ENCODE data around the gene R3HDM4.
A peak's percentile ranks its signal among the peaks of the same experiment; 100 is the strongest.
"Not testable (repeated sequence)": the region's sequence is repeated elsewhere in the genome, so short reads cannot be mapped to it uniquely, and the experiment has no call there.

R3HDM4 gene

GRCh38 chr19:913080-913748 lies at the start of gene R3HDM4:
Gene R3HDM4, minus strand, starts transcription at chr19:913219. Its CDS starts 62 bp downstream, at chr19:913157.
- DNase-seq (ENCODE audit: low spot score) = peak; percentile 94

DNA sequence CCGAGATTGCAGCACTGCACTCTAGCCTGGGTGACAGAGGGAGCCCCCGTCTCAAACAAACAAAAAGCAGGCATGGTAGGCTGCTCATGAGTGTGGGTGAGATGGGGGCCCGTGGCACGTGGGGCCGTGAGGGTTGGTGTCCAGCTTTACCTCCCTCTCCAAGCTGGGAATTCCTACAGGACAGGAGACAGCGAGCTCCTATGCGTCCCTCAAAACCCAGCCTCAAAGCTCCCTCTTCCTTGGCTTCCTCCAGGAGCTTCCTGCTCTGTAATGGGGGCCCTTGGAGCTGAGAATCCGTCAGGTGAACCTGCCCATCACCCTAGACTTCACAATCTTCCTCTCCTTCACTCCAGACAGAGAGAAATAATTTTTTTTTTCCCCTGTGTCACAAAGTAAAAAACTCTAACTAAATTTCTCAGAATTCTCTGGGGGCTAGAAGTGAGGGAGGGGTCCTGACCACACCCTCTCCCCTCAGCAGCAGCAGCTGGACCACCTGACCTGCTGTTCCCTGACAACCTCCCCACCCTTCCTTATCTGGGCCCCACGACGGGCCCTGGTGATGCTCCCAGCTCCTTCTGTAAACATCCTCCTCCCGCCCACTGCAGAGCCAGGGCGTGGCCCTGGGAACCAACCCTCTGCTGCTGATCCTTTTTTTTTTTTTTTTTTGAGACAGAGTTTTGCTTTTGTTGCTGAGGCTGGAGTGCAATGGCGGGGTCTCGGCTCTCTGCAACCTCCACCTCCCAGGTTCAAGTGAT lies 49.0 kb upstream of the R3HDM4 start:
- DNase-seq (ENCODE audit: low spot score) = no peak

DNA sequence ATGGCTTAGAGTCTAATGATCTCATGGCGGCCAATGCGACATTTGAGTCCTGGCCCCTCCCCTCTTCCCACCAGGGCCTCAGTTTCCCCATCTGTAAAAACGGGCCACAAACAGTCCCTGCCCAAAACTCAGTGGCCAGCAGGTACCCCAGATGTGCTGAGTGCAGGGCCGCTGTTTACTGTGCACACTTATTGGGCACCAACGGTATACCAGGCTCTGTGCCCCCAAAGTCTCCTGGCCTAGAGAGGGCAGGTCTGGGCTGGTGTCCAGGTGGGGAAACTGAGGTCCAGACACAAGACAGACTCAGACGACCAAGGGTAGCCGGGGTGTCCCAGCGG lies 47.6 kb upstream of the R3HDM4 start:
- no peak for DNase-seq (ENCODE audit: low spot score)

DNA sequence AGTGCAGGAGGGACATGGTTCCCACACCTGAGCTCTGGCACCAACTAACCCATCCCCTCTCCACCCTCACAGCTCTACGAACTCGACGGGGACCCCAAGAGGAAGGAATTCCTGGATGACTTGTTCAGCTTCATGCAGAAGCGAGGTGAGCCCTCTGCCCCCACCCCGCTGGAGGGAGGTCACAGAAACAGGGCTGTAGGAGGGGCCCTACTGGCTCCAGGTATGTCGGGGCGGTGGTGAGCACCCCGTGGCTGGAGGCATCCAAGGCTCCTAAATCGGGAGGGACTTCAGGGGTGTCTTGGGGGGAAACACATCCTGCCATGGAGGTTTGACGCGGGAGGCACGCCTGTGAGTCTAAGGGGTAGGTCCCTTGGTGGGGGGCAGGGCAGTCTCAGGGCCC lies 47.0 kb upstream of the R3HDM4 start:
- DNase-seq (ENCODE audit: low spot score) = peak; percentile 65

- DNase-seq (ENCODE audit: low spot score) = no peak
Observed at GRCh38 chr19:958967-959855, 46.2 kb upstream of the R3HDM4 start.

GRCh38 chr19:957578-957977 lies 44.6 kb upstream of the R3HDM4 start:
- not testable (repeated sequence) for DNase-seq (ENCODE audit: low spot score)

- DNase-seq (ENCODE audit: low spot score) = peak; percentile 78
Observed at GRCh38 chr19:956766-957440, 43.9 kb upstream of the R3HDM4 start.

DNA sequence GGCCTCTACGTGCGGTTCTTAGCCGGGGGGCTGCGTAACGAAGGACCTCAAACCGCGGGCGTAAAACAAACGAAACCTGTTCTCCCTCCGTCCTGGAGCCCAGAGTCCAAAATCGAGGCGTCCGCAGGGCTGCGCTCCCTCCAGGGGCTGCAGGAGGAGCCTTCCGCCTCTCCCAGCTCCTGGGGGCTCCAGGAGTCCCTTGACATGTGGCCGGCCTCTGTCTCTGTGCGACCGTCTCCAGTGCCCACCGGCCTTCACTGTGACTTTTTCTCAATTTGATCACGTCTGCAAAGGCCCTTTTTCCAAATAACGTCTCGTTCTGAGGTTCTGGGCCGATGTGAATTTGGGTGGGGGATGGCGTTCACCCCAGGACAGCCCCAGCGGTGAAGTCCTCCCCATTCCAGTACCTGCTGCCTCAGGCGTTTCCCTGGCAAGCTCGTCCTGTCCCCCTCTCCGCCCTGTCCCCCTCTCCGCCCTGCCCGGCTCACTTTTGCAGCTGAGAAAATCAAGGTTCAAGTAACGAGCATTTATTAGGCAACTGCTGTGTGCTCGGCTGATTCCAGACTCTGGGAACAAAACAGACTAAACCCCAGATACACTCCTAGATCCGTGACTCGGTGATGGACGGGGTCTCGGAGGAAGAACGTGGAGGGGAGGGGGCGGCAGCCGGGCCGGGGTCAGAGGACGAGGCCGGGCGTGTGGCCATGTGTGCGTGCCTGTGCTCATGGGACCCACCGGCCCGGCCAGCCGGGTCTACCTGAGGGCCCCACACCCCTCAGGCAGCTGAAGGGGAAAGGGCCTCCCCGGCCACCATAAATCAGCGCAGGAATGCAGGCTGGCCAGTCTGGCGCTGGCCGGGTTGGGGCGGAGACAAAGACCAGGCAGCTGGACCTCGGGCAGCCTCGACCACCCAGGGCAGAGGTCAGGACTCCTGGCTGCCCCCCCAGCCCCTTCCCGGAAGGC lies 43.1 kb upstream of the R3HDM4 start:
- DNase-seq (ENCODE audit: low spot score) = peak; percentile 75

DNA sequence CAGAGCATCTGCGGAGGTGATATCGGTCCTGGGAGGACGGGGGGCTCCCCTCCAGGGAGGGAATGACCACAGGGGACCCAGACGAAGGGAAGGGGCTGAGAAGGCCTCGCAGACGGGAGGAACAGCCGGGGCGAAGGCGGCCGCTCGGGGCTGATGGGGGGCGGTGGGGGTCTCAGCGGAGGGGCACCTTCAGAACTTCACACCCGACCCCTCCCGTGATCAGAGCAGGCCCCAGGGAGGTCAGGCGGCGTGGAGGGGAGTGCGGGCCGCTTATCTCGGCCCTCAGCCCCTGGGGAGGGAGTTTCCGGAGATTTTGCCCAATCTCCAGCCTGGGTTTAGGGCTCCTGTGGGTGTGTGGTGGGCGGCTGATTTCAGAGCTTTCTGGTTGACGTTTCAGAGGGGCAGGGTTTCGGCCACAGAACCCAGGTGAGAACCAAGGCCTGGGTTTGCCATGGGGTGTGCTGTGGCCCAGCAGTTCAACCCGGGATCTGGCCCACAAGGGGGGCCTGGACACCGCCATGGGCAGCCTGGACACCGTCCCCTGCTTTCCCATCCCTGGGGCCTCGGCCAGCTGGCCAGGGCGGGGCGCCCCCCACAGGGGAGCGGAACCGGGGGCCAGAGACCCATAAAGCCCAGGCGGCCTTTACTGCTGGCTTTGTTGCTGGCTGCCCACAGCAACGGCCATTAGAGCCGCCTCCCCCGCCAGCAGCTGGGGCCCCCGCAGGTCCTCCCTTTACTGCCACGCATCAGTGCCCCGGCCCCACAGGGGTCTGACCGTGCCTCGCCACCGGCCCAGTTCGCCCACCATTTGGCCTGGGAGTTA lies 41.9 kb upstream of the R3HDM4 start:
- DNase-seq (ENCODE audit: low spot score) = peak; percentile 57

GRCh38 chr19:954272-954671 lies 41.3 kb upstream of the R3HDM4 start:
- no peak for DNase-seq (ENCODE audit: low spot score)

- peak; percentile 69 for DNase-seq (ENCODE audit: low spot score)
Observed at GRCh38 chr19:953445-954271, 40.6 kb upstream of the R3HDM4 start.

DNA sequence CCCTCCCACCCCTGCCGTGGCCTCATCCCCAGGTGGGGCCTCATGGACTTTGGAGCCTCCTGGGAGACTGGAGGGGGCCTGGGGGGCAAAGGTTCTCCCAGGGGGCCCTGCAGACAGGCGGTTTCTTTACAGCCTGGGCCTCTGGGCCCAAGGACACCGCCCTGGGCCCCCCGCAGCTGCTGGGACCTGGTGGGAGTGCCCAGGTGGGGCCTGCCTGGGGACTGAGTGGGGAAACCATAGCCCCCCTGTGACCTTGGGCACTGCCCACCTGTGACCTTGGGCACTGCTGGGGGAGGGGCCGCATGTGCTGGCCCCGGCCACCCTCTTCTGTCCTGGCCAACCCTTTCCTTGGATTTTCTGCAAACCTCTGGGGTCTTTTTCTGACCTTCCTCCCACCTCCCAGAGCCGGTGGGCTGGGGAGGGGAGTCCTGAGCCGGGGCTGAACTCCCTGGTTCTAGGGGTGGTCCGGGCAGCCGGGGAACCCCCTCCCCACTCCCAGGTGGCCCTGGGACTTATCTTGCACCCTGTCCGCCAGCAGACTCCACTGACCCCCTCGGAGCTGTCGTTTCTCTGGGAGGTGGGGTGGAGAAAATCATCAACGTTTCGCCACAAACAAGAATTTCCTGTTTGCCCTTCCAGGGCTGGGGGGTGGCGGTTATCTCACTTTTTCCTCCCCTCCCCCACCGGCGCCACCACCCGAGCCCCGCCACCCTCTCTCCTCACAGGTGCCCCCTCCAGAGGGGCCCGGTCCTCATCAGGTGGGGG lies 39.8 kb upstream of the R3HDM4 start:
- peak; percentile 65 for DNase-seq (ENCODE audit: low spot score)

DNA sequence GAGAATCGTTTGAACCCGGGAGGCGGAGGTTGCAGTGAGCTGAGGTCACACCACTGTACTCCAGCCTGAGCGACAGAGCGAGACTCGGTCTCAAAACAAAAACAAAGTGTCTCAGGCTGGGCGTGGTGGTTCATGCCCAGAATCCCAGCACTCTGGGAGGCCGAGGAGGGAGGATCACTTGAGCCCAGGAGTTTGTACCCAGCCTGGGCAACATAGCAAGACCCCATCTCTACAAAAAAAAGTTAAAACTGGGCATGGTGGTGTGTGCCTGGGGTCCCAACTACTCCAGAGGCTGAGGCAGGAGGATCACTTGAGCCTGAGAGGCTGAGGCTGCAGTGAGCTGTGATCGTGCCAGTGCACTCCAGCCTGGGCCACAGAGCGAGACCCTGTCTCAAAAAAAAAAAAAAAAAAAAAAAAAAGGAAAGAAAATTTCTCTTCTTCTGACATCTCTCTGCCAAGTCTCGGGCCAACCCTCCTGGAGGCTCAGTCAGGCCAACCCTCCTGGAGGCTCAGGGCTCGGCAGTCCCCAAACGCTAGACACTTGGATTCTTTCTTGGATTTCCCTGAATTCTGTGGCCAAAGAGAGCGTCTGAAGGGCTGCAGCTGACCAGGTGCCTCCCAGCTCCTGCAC lies 39.1 kb upstream of the R3HDM4 start:
- no peak for DNase-seq (ENCODE audit: low spot score)

GRCh38 chr19:950352-951066 lies 37.5 kb upstream of the R3HDM4 start:
- DNase-seq (ENCODE audit: low spot score) = no peak

- no peak for DNase-seq (ENCODE audit: low spot score)
Observed at GRCh38 chr19:948842-949496, 36.0 kb upstream of the R3HDM4 start.

DNA sequence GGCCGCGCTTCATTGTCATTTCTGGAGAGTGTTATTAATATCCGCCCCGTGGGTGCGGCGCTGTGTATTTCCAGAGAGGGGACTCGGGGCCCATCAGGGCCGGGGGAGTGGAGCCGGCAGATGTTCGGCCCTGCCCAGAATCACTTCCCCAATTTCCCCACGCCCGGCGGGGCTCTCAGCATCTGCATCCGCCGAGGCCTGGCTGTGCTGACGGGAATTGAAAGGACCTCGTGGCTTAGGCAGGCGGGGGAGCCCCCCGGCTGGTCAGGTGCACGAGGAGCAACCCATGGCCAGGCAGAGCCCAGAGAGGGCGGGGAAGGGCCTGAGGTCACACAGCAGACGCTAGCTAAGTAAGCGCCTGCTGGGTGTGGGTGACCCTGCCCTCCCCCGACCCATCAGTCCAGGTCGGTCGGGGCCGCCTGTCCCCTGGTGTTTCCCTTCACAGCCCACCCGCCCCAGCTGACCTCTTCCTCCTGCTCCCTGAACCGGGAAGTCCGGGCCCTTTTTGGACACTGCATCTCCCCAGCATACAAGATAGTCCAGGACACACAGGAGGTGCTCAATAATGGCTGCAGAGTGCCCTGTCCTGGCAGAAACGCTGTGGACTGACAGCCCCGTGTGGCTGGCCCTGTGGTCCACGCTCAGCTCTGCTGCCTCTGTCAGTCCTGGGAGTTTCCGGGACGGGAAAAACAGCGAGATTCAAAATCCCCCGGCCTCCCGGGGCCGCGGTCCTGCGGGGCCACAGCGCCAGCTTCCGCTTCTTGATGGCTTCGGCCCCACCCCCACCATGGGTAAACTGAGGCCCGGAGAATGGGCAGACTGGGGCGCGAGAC lies 34.9 kb upstream of the R3HDM4 start:
- DNase-seq (ENCODE audit: low spot score) = no peak

Measured in iPS-NIHi11 (cell line).